Measurements from ENCODE around the gene TMEM40.

The TMEM40 gene

DNA sequence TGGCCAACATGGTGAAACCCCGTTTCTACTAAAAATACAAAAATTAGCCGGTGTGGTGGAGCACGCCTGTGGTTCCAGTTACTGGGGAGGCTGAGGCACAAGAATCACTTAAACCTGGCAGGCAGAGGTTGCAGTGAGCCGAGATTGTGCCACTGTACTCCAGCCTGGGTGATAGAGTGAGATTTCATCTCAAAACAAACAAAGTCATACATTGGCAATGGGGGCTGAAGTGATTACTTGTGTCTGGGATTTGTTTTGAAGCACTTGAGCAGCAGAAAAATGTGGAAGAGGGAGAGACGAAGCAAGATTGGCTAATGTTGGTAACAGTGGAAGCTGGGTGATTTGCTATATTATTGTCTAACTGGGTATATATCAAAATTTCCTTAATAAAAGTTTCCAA is 13.4 kb upstream of the TMEM40 start:
- H3K9me2 ChIP-seq (replicated peaks; ENCODE audit: low read depth, low read length) = no peaks in the 10 kb centered on the region
- H2AFZ ChIP-seq (ENCODE audit: low read length) = no peak overlapping the region
- no peak overlapping the region for H3K9ac ChIP-seq (ENCODE audit: low read depth, low read length, poor library complexity, severe bottlenecking)
- no peaks in the 10 kb centered on the region for H3K9me3 ChIP-seq (ENCODE audit: insufficient read depth, low read depth, low read length)
- no peak for TF ChIP-seq EZH2phosphoT487 (IDR thresholded peaks at IDR 0.05; ENCODE audit: borderline replicate concordance)
- TF ChIP-seq, protein P1, sequence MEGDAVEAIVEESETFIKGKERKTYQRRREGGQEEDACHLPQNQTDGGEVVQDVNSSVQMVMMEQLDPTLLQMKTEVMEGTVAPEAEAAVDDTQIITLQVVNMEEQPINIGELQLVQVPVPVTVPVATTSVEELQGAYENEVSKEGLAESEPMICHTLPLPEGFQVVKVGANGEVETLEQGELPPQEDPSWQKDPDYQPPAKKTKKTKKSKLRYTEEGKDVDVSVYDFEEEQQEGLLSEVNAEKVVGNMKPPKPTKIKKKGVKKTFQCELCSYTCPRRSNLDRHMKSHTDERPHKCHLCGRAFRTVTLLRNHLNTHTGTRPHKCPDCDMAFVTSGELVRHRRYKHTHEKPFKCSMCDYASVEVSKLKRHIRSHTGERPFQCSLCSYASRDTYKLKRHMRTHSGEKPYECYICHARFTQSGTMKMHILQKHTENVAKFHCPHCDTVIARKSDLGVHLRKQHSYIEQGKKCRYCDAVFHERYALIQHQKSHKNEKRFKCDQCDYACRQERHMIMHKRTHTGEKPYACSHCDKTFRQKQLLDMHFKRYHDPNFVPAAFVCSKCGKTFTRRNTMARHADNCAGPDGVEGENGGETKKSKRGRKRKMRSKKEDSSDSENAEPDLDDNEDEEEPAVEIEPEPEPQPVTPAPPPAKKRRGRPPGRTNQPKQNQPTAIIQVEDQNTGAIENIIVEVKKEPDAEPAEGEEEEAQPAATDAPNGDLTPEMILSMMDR (conservative IDR thresholded peaks at IDR 0.05; ENCODE audit: low read length) = no peak
- H3K4me2 ChIP-seq (ENCODE audit: low read depth, low read length, poor library complexity, severe bottlenecking) = no peak overlapping the region
- no peaks in the 10 kb centered on the region for H4K20me1 ChIP-seq (ENCODE audit: insufficient read depth, low read length, poor library complexity, severe bottlenecking)
- no peak overlapping the region for H3K4me3 ChIP-seq (ENCODE audit: low read length, poor library complexity, severe bottlenecking)
- no peaks in the 10 kb centered on the region for H3K4me1 ChIP-seq (ENCODE audit: insufficient read depth, low read length, poor library complexity, severe bottlenecking)
- H3F3A ChIP-seq (ENCODE audit: low read depth) = no peaks in the 10 kb centered on the region
- H3K27me3 ChIP-seq (ENCODE audit: insufficient read depth, low read length, poor library complexity, severe bottlenecking) = no peaks in the 10 kb centered on the region
- no peaks in the 10 kb centered on the region for H3K79me2 ChIP-seq (ENCODE audit: insufficient read depth, low read length)
- H3K36me3 ChIP-seq (ENCODE audit: insufficient read depth, low read length) = no peaks in the 10 kb centered on the region

GRCh38 chr3:12771236-12771635 is 12.2 kb upstream of the TMEM40 start:
- H3K9ac ChIP-seq (ENCODE audit: low read depth, low read length, poor library complexity, severe bottlenecking) = no peak overlapping the region
- H3K9me2 ChIP-seq (replicated peaks; ENCODE audit: low read depth, low read length) = no peaks in the 10 kb centered on the region
- H3K9me3 ChIP-seq (ENCODE audit: insufficient read depth, low read depth, low read length) = no peaks in the 10 kb centered on the region
- no peak overlapping the region for H3K4me3 ChIP-seq (ENCODE audit: low read length, poor library complexity, severe bottlenecking)
- no peaks in the 10 kb centered on the region for H3K27me3 ChIP-seq (ENCODE audit: insufficient read depth, low read length, poor library complexity, severe bottlenecking)
- TF ChIP-seq EZH2phosphoT487 (IDR thresholded peaks at IDR 0.05; ENCODE audit: borderline replicate concordance) = no peak
- no peaks in the 10 kb centered on the region for H3K36me3 ChIP-seq (ENCODE audit: insufficient read depth, low read length)
- no peaks in the 10 kb centered on the region for H3K79me2 ChIP-seq (ENCODE audit: insufficient read depth, low read length)
- H3F3A ChIP-seq (ENCODE audit: low read depth) = no peaks in the 10 kb centered on the region
- H3K4me2 ChIP-seq (ENCODE audit: low read depth, low read length, poor library complexity, severe bottlenecking) = no peak overlapping the region
- no peaks in the 10 kb centered on the region for H3K4me1 ChIP-seq (ENCODE audit: insufficient read depth, low read length, poor library complexity, severe bottlenecking)
- H2AFZ ChIP-seq (ENCODE audit: low read length) = no peak overlapping the region
- H4K20me1 ChIP-seq (ENCODE audit: insufficient read depth, low read length, poor library complexity, severe bottlenecking) = no peaks in the 10 kb centered on the region

DNA sequence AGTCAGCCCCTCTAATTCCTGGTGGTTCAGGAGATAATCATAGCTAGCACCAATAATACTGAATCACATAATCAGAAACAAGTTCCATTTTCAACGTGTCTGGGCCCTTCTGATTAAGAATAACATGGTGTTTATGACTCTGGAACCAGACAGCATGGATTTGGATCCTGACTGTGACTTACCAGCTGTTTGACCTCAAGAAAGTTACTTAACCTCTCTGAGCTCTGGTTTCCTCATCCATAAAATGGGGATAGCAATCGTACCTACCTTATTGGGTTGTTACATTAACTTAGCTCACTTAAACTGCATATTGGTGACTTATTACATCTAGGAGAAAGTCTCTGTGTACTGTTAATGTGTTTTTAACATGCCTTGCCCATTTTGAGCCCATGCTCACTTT is 10.7 kb upstream of the TMEM40 start:
- Histone ChIP-seq H3K4me3 (ENCODE audit: low read length, poor library complexity, severe bottlenecking) (no peak overlapping the region), H2AFZ (ENCODE audit: low read length) (no peak overlapping the region), H3K27me3 (ENCODE audit: insufficient read depth, low read length, poor library complexity, severe bottlenecking) (no peaks in the 10 kb centered on the region), H3K36me3 (ENCODE audit: insufficient read depth, low read length) (no peaks in the 10 kb centered on the region), H3K4me2 (ENCODE audit: low read depth, low read length, poor library complexity, severe bottlenecking) (no peak overlapping the region), H3K4me1 (ENCODE audit: insufficient read depth, low read length, poor library complexity, severe bottlenecking) (no peaks in the 10 kb centered on the region), H3F3A (ENCODE audit: low read depth) (no peaks in the 10 kb centered on the region), H3K9me3 (ENCODE audit: insufficient read depth, low read depth, low read length) (no peaks in the 10 kb centered on the region), H3K9ac (ENCODE audit: low read depth, low read length, poor library complexity, severe bottlenecking) (no peak overlapping the region), H4K20me1 (ENCODE audit: insufficient read depth, low read length, poor library complexity, severe bottlenecking) (no peaks in the 10 kb centered on the region), H3K9me2 (replicated peaks; ENCODE audit: low read depth, low read length) (no peaks in the 10 kb centered on the region), H3K79me2 (ENCODE audit: insufficient read depth, low read length) (no peaks in the 10 kb centered on the region)
- no peak for TF ChIP-seq EZH2phosphoT487 (IDR thresholded peaks at IDR 0.05; ENCODE audit: borderline replicate concordance)
- TF ChIP-seq, protein P1 (conservative IDR thresholded peaks at IDR 0.05; ENCODE audit: low read length) = no peak
